GM06990 (cell line): ENCODE measurements around the gene NPHS1.
"Not testable (repeated sequence)": the region's sequence is repeated elsewhere in the genome, so short reads cannot be mapped to it uniquely, and the experiment has no call there.

Source experiments
- DNase-seq: peaks from one replicate; pipeline ENCODE4 v3.0.0-alpha.2; 2011; ENCODE audit not compliant: insufficient read length; ENCODE audit errors: extremely low read depth
- H3K27me3 ChIP-seq: replicated peaks from 2 replicates; pipeline ENCODE4 v1.6.0; 2011; ENCODE audit warnings: low read length; ENCODE audit not compliant: control insufficient read depth, insufficient read depth
- H3K36me3 ChIP-seq: 2 replicates; pipeline ENCODE4 v1.5.1; 2011; ENCODE audit warnings: low read length; ENCODE audit not compliant: control insufficient read depth, insufficient read depth
- H3K4me3 ChIP-seq: replicated peaks from 2 replicates; pipeline ENCODE4 v1.5.1; 2011; ENCODE audit warnings: low read depth, mild to moderate bottlenecking, control low read depth, low read length
- TF ChIP-seq, protein P1 (sequence below): IDR thresholded peaks from 2 replicates; pipeline ENCODE4 v1.5.1; 2011; ENCODE audit warnings: low read length, control low read depth, mild to moderate bottlenecking, inconsistent platforms; ENCODE audit not compliant: insufficient read depth, poor library complexity, severe bottlenecking

Gene NPHS1

DNA sequence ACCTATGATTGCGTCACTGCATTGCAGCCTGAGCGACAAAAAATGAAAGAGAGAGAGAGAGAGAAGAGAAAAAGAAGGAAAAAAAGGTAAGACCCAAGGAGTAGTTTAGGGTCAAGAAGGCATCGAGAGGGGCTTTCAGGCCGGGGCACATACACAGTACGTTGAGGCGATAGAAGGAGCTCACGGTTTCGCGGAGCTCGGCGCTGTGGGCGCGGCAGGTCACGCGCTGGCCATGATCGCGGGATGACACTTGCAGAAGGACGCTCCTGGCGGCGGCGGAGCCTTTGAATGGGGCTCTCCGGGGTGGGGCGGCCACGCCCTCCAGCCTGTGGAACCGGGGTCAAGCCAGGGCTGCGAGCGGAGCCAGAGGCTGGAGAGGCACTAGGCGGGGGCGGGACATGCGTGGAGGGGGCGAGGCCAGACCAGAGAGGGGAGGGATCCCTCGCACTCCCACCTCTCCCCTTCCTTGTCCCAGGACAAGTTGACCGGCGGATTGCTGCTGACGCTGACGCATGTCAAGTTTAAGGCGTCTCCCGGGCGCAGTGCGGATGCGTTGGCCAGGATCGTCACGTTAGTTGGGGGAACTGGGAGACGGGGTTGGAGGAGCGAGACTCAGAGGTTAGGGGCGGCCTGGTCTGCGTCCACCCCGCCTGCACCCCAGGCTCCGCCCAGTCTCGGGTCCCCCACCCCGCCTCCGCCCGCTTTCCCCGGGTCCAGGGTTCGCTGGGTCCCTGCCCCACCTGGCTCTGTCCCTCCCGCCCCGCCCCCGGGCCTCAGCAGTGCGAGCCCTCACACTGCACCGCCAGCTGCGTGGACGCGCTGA, 6.9 kb downstream of the NPHS1 start:
- DNase-seq, result no peak
- peaks cover 3% of the 10 kb centered on the region; the same call in 1 of the 2 replicates for H3K27me3 ChIP-seq
- H3K4me3 ChIP-seq, result no peak overlapping the region
- TF ChIP-seq, protein P1, sequence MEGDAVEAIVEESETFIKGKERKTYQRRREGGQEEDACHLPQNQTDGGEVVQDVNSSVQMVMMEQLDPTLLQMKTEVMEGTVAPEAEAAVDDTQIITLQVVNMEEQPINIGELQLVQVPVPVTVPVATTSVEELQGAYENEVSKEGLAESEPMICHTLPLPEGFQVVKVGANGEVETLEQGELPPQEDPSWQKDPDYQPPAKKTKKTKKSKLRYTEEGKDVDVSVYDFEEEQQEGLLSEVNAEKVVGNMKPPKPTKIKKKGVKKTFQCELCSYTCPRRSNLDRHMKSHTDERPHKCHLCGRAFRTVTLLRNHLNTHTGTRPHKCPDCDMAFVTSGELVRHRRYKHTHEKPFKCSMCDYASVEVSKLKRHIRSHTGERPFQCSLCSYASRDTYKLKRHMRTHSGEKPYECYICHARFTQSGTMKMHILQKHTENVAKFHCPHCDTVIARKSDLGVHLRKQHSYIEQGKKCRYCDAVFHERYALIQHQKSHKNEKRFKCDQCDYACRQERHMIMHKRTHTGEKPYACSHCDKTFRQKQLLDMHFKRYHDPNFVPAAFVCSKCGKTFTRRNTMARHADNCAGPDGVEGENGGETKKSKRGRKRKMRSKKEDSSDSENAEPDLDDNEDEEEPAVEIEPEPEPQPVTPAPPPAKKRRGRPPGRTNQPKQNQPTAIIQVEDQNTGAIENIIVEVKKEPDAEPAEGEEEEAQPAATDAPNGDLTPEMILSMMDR, result no peak
- H3K36me3 ChIP-seq, result no peaks in the 10 kb centered on the region

DNA sequence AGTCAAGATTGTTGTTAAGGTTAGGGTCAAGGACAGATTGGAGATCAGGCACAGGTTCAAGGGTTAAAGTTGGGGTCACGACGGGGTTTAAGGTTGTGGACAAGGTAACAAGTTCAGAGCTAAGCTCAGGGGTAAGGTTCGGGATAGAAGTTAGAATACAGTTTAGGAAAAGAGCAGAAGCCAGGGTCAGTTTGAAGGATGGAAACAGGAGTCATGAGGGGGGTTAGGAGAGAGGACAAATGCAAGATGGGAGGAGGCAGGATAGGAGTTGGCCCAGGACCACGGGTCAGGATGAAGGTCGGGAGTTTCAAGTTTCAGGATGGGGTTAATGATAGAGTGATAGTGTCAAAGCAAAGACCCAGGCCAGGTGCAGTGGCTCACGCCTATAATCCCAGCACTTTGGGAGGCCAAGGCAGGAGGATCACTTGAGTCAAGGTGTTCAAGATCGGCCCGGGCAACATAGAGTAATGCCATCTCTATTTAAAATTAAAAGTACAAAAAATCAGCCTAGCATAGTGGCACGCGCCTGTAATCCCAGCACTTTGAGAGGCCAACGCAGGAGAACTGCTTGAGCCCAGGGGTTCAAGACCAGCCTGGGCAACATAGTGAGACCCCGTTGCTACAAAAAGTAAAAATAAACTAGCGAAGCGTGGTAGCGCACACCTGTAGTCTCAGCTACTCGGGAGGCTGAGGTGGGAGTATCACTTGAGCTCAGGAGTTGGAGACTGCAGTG, 7.7 kb downstream of the NPHS1 start:
- H3K36me3 ChIP-seq, result no peaks in the 10 kb centered on the region
- TF ChIP-seq, protein P1, result no peak
- H3K4me3 ChIP-seq, result no peak overlapping the region
- no peak for DNase-seq
- peaks cover 3% of the 10 kb centered on the region; the same call in 1 of the 2 replicates for H3K27me3 ChIP-seq

DNA sequence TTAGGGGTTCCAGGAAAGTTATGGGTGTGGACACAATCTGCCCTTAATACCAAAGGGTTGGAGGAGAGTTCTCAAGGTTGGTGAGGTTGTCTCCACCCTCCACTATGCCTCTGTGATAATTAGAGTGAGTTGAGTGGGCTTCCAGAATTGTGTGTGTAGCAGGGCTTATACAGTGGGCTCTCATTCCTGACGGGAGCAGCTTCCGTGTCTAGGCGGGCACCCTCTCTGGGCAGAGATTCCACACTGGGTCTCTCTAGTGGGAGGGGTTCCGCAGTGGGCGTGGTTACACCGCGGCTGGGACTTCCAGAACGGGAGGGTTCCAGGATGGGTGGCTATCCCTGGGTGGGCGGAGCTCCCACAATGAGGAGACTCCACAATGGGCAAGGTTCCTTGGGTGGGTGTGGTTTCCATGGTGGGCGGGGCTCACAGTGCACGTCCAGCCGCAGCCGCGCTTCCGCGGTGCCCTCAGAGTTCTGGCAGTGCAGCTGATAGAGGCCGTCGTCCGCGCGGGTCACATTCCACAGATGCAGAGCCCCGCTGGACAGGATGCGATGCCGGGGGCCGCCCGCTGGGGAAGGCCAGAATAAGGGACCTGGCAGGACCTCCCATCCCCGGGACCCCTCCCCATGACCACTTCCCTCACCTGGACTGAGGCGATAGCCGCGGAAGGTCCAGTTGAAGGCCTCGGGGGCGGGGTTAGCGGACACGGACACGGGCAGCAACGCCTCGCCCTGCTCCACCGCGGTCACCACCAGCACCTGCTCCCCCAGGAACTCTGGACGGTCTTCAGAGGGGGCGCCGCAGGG, 8.4 kb downstream of the NPHS1 start:
- H3K36me3 ChIP-seq, result no peaks in the 10 kb centered on the region
- no peak overlapping the region for H3K4me3 ChIP-seq
- peaks cover 3% of the 10 kb centered on the region; the same call in 1 of the 2 replicates for H3K27me3 ChIP-seq
- DNase-seq, result no peak
- TF ChIP-seq, protein P1, result no peak

DNA sequence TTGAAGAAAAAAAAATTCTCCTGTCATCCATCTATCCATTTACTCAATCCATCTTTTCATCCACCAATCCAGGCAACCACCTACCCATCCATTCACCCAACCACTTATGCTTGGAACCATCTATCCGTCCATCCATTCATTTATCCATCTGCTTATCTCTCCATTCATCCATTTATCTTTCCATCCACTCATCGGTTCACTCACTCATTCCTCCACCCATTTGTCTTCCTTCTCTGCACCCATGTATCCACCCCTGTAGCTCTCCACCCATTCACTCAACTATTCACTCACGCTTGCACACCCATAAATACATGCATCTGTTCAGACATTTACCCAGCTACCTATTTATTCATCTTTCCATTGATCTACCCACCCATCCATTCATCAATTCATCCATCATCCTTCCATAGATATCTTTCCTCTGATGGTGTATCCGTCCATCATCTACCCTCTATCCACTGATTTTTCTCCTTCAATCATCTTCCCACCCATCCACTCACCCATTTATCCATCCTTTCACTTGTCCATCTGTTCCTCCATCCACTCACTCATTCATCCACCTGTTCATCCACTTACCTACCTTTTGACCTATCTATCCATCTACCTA, 9.5 kb downstream of the NPHS1 start:
- H3K36me3 ChIP-seq, result no peaks in the 10 kb centered on the region
- no peak for DNase-seq
- peaks cover 3% of the 10 kb centered on the region; the same call in 1 of the 2 replicates for H3K27me3 ChIP-seq
- TF ChIP-seq, protein P1, result no peak
- no peak overlapping the region for H3K4me3 ChIP-seq

DNA sequence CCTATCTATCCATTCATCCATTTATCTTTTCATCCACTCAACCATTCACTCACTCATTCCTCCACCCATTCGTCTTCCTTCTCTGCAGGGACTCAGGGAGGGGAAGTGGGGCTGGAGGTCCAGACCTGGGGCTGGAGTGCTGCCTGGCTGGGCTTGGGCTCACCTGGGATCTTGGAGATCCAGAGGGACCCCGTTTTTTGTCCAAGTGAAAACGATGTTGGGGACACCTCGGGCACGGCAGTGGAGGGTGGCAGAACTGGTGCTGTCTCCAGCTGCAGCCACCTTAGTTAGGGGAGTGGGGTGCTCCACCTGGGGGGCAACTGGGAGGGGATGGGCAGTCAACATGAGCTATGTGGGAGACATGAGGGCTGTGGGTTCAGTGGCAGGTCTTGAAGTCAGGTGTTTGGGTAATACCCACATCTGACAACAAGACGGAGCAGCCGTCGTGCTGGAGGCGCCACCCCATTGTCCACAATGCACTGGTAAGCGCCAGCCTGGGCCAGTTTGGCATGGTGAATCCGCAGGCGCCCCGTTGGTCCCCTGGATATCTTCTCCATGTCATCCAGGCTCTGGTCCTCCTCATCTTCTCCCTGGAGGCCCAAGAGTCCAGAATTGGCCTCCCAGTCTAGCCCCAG, 10.2 kb downstream of the NPHS1 start:
- Histone ChIP-seq H3K27me3 (peaks cover 3% of the 10 kb centered on the region; the same call in 1 of the 2 replicates), H3K4me3 (no peak overlapping the region), H3K36me3 (no peaks in the 10 kb centered on the region)
- DNase-seq, result no peak
- TF ChIP-seq, protein P1, result no peak

DNA sequence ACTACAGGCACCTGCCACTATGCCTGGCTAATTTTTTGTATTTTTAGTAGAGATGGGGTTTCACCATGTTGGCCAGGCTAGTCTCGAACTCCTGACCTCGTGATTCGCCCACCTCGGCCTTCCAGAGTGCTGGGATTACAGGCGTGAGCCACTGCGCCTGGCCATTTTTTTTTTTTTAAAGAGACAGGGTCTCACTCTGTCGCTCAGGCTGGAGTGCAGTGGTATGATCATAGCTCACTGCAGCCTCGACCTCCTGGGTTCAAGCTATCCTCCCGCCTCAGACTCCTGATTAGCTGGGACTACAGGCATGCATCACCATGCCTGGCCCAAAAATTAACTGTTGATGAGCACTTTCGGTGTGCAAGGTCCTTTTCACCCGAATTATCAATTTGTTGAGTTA, 16.2 kb downstream of the NPHS1 start:
- not testable (repeated sequence) for H3K36me3 ChIP-seq, DNase-seq, H3K4me3 ChIP-seq, H3K27me3 ChIP-seq
